ENCODE data around the gene GRHPR.

GRHPR gene

GRCh38 chr9:37485389-37486255, 63.1 kb downstream of the GRHPR start, which contains the start of gene POLR1E:
Gene POLR1E, plus strand, starts transcription at chr9:37485948. Its CDS starts 100 bp downstream, at chr9:37486048.
- peak within 1 kb of the TSS; percentile 84 to 94 for H3K4me3 ChIP-seq (ENCODE audit: low read length in 2 of 2)
- H3K27me3 ChIP-seq (ENCODE audit: control insufficient read depth in 1 of 2, insufficient read depth in 2 of 2, low read length in 2 of 2): no peaks in the 10 kb centered on the region
- no peaks in the 10 kb centered on the region for H3K9me3 ChIP-seq (ENCODE audit: control insufficient read depth in 2 of 2, low read length in 2 of 2)
- peak within 1 kb of the TSS; percentile 88 to 90 for H3K9ac ChIP-seq (ENCODE audit: low read length in 2 of 2)
- peaks cover 34% of the 10 kb centered on the region for H3K4me1 ChIP-seq (ENCODE audit: control insufficient read depth, insufficient read depth, low read length)
- peaks cover 7 to 13% of the 10 kb centered on the region in 2 donors for H3K36me3 ChIP-seq (ENCODE audit: control insufficient read depth in 2 of 2, insufficient read depth in 2 of 2, low read length in 2 of 2)
- H3K27ac ChIP-seq (ENCODE audit: low read length): peak within 1 kb of the TSS; percentile 90

- H3K9ac ChIP-seq (ENCODE audit: low read length in 2 of 2): peak overlapping the region; percentile 88 to 90
- H3K9me3 ChIP-seq (ENCODE audit: control insufficient read depth in 2 of 2, low read length in 2 of 2): no peaks in the 10 kb centered on the region
These were observed 63.7 kb downstream of the GRHPR start for GRCh38 chr9:37486256-37486615.

More at GRCh38 chr9:37486256-37486615, 63.7 kb downstream of the GRHPR start:
- peaks cover 7 to 13% of the 10 kb centered on the region in 2 donors for H3K36me3 ChIP-seq (ENCODE audit: control insufficient read depth in 2 of 2, insufficient read depth in 2 of 2, low read length in 2 of 2)
- H3K27ac ChIP-seq (ENCODE audit: low read length): peak overlapping the region; percentile 90
- peak overlapping the region; percentile 84 to 94 for H3K4me3 ChIP-seq (ENCODE audit: low read length in 2 of 2)
- H3K27me3 ChIP-seq (ENCODE audit: control insufficient read depth in 1 of 2, insufficient read depth in 2 of 2, low read length in 2 of 2): no peaks in the 10 kb centered on the region
- H3K4me1 ChIP-seq (ENCODE audit: control insufficient read depth, insufficient read depth, low read length): peaks cover 34% of the 10 kb centered on the region

Measured in stomach smooth muscle (tissue), 2 donors.